Right lobe of liver (tissue), 4 donors: Measurements from ENCODE around the gene PRTFDC1.

Experiments
- CTCF ChIP-seq, 4 donors: fragments of 200-600 bp in 3 of 4; fragments of 450-650 bp in 1 of 4; IDR thresholded peaks; one replicate each; pipeline versions ENCODE4 v1.5.1 to v1.8.0; 2016 to 2022; ENCODE audit warnings: antibody characterized with exemption in 4 of 4, mild to moderate bottlenecking in 2 of 4
- POLR2A ChIP-seq: fragments of 450-650 bp; IDR thresholded peaks from one replicate; pipeline ENCODE4 v1.6.1; 2017; ENCODE audit warnings: antibody characterized with exemption, mild to moderate bottlenecking
- donor health status: DM: no; HTN: no; CAD: no.
- donor health status: DM: no; HTN: no; CAD: no.
- donor health status: DM: no; HTN: yes; CAD: no.

GRCh38 chr10:24981161-24981710, 28.8 kb upstream of the PRTFDC1 start:
- TF ChIP-seq POLR2A (no peak), CTCF (IDR thresholded peaks at IDR 0.05) (no peak)
